ENCODE data around the gene CYB561.

- TF ChIP-seq SP1 (IDR thresholded peaks at IDR 0.05) (no peak), FOXK2 (IDR thresholded peaks at IDR 0.05) (no peak), BHLHE40 (IDR thresholded peaks at IDR 0.05; ENCODE audit: borderline replicate concordance) (no peak), SUZ12 (IDR thresholded peaks at IDR 0.05) (no peak), NFRKB (IDR thresholded peaks at IDR 0.05) (no peak)
- TF ChIP-seq, protein P1, sequence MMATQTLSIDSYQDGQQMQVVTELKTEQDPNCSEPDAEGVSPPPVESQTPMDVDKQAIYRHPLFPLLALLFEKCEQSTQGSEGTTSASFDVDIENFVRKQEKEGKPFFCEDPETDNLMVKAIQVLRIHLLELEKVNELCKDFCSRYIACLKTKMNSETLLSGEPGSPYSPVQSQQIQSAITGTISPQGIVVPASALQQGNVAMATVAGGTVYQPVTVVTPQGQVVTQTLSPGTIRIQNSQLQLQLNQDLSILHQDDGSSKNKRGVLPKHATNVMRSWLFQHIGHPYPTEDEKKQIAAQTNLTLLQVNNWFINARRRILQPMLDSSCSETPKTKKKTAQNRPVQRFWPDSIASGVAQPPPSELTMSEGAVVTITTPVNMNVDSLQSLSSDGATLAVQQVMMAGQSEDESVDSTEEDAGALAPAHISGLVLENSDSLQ (IDR thresholded peaks at IDR 0.05), result no peak
Observed at GRCh38 chr17:63382826-63383225, 63.3 kb downstream of the CYB561 start.

All from HEK293T (cell line).